Upper lobe of right lung (tissue), 1 donor: ENCODE measurements around the gene FRMD4A. TPM values are rescaled to one million over a fixed set of nuclear protein-coding genes. Genes with fewer than 3 reads are reported as not detected.

ENCODE experiments used
- ATAC-seq: fragments of 200-7000 bp; cut with Tn5 transposase; one replicate; pipeline ENCODE4 v1.9.1; 2020; ENCODE audit warnings: mild to moderate bottlenecking, moderate library complexity
- DNase-seq: peaks from one replicate; pipeline ENCODE4 v3.0.0-alpha.2; 2020
- H3K27ac ChIP-seq: fragments of 200-600 bp; one replicate; pipeline ENCODE4 v1.8.0; 2022
- H3K27me3 ChIP-seq: fragments of 200-600 bp; one replicate; pipeline ENCODE4 v1.8.0; 2022; ENCODE audit warnings: mild to moderate bottlenecking
- H3K36me3 ChIP-seq: fragments of 200-600 bp; one replicate; pipeline ENCODE4 v1.8.0; 2022
- H3K4me1 ChIP-seq: fragments of 200-600 bp; one replicate; pipeline ENCODE4 v1.8.0; 2022
- H3K4me3 ChIP-seq: fragments of 200-600 bp; one replicate; pipeline ENCODE4 v1.8.0; 2022; ENCODE audit warnings: mild to moderate bottlenecking
- H3K9me3 ChIP-seq: fragments of 200-600 bp; one replicate; pipeline ENCODE4 v1.8.0; 2022
- CTCF ChIP-seq: fragments of 200-600 bp; IDR thresholded peaks from one replicate; pipeline ENCODE4 v1.8.0; 2022; ENCODE audit warnings: antibody characterized with exemption
- intact Hi-C: fragments of 100-400 bp; cut with DNase I; formaldehyde crosslinking; loops from one replicate; pipeline ENCODE4 v1.11.0; 2022
- total RNA-seq: library from RNA; stranded (reverse); fragmentation: NEBNext Ultra II Directional; extraction: Animal tissue kit (Norgen Biotek cat#: 25700); gene quantifications from one replicate; pipeline ENCODE4 v1.2.1, GENCODE V29; 2021
- donor health status: DM: no; HTN: yes; CAD: no; lungs with severe emphysema.

FRMD4A gene
- total RNA-seq, 1 donor from 2014 or later = 38.3 TPM

DNA sequence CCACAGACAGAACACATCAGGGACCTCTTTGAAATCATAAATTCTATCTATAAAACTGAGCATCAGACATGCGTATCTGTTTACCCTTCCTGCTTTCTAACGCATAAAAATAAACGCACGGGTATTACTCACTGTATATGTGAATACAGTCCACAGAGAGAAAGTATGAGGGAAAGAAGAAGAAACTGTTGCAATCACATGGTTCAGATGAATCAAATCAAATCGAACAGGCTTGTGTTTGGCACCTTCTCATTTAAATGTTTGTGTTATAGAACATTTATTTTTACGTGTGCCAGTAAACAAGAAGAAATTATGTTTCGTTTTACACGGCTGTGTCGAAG, 322.0 kb downstream of the FRMD4A start:
- H3K27me3 ChIP-seq = no peaks in the 10 kb centered on the region
- TF ChIP-seq CTCF = no peak
- peak overlapping the region; percentile 21 for H3K4me3 ChIP-seq
- H3K9me3 ChIP-seq = no peaks in the 10 kb centered on the region
- intact Hi-C loops = no loop called here
- H3K27ac ChIP-seq = no peak overlapping the region
- no peaks in the 10 kb centered on the region for H3K36me3 ChIP-seq
- no peak for ATAC-seq
- DNase-seq = no peak
- H3K4me1 ChIP-seq = peaks cover 16% of the 10 kb centered on the region

GRCh38 chr10:14004536-14004935, 326.2 kb downstream of the FRMD4A start:
- no peak for TF ChIP-seq CTCF
- DNase-seq (no peak), ATAC-seq (no peak)
- intact Hi-C loops = no loop called here
- Histone ChIP-seq H3K4me1 (peaks cover 9% of the 10 kb centered on the region), H3K36me3 (no peaks in the 10 kb centered on the region), H3K9me3 (no peaks in the 10 kb centered on the region), H3K27me3 (no peaks in the 10 kb centered on the region), H3K27ac (no peak overlapping the region), H3K4me3 (no peak overlapping the region)

GRCh38 chr10:14003517-14004184, 327.1 kb downstream of the FRMD4A start:
- H3K4me1 ChIP-seq = peaks cover 8% of the 10 kb centered on the region
- DNase-seq (no peak), ATAC-seq (no peak)
- no peaks in the 10 kb centered on the region for H3K9me3 ChIP-seq
- no peaks in the 10 kb centered on the region for H3K36me3 ChIP-seq
- TF ChIP-seq CTCF = no peak
- no peak overlapping the region for H3K27ac ChIP-seq
- no peak overlapping the region for H3K4me3 ChIP-seq
- intact Hi-C loops = no loop called here
- H3K27me3 ChIP-seq = no peaks in the 10 kb centered on the region

DNA sequence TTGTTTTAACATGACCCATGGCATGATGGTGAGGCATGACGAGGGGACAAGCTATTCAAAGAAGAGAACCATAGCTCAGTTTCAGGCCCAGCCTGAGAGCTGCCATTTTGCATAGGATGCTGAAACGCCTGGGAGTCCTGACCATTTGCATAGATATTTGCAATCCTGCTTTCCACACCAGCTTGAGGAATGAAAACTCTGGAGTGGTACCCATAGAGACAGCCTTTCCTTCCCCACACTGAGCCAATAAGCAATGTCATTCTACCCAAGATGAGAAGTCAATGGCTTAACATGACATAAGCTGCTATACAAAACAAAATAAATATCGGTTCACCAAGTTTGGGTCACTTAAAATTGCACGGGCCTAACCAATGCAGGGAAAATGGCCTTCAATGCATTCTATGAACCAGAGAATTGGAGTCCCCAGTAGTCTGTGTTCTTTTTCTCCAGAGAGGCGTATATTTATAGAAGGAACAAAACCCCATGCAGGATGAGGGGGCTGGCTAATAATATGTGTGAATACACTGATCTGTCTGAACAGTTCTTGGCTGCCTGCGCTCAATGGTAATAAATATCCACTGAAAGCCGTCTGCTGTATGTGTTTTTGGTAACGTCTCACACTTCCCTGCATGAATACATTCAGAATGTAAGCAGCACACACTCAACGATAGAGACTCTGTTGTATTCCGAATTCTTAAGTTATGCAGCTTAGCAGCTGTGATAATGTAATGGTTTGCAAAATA, 329.3 kb downstream of the FRMD4A start:
- intact Hi-C loops = no loop called here
- H3K27me3 ChIP-seq = no peaks in the 10 kb centered on the region
- no peak overlapping the region for H3K27ac ChIP-seq
- TF ChIP-seq CTCF = no peak
- DNase-seq (no peak), ATAC-seq (no peak)
- no peaks in the 10 kb centered on the region for H3K4me1 ChIP-seq
- no peaks in the 10 kb centered on the region for H3K36me3 ChIP-seq
- no peaks in the 10 kb centered on the region for H3K9me3 ChIP-seq
- no peak overlapping the region for H3K4me3 ChIP-seq

DNA sequence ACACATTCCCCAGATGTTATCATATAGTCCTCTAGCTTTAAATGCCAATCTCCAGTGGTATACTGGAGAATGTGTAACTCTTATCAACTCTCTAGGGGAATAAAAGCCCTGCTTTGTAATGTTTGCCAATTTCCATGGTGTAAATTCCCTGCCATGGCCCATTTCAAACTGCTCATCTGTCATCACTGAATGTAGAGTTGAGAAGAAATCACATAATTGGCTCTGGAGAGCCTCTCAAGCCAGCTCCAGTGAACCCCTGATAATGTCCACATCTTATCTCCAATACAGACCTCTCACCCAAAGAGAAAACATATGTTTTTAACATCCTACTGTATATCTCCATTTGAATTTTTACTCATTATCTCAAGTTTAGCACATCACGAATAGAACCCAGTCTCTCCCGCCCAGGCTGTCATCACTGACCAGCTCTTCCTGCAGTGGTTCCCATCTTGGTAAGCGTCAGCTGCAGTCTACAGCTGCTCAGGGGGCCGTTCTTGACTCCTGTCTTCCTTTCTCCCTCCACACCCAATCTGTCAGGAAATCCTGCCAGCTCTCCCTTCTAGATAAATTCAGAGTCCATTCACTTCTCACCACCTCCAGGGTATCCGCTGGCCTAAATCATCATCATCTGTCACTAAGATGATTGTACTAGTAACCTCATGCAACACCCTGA, 332.4 kb downstream of the FRMD4A start:
- TF ChIP-seq CTCF = no peak
- Histone ChIP-seq H3K4me3 (no peak overlapping the region), H3K36me3 (no peaks in the 10 kb centered on the region), H3K9me3 (no peaks in the 10 kb centered on the region), H3K4me1 (no peaks in the 10 kb centered on the region), H3K27me3 (no peaks in the 10 kb centered on the region), H3K27ac (no peak overlapping the region)
- DNase-seq (no peak), ATAC-seq (no peak)
- intact Hi-C loops = no loop called here
